ENCODE results near the gene CTSW. TPM values are rescaled to one million over a fixed set of nuclear protein-coding genes. Genes with fewer than 3 reads are reported as not detected.

The CTSW gene
- total and polyA plus RNA-seq, 10 donors: 5.6 to 38.2 (median 23.2) TPM

- intact Hi-C loops (cut with DNase I; ENCODE audit: low total_unique reads): no loop called here
- peak; percentile 97 for DNase-seq
- Histone ChIP-seq H3K4me1 (peaks cover 35 to 83% (median 66%) of the 10 kb centered on the region in 6 donors), H3K27ac (peak overlapping the region; percentile 93 to 99 (median 97)), H3K4me3 (peak overlapping the region; percentile 76 to 100 (median 99)), H3K27me3 (replicated peaks in 1 of 7) (no peaks in the 10 kb centered on the region), H3K36me3 (peaks cover 9 to 52% (median 46%) of the 10 kb centered on the region in 6 donors), H3K9me3 (no peaks in the 10 kb centered on the region)
- WGBS, 5 donors: 1 to 5% (median 1%) methylated on average over 20 to 57 of the region's 57 CpGs
- TF ChIP-seq POLR2AphosphoS5 (IDR thresholded peaks at IDR 0.05) (peak; percentile 81 to 95 (median 88)), CTCF (IDR thresholded peaks at IDR 0.05 in 8 of 11, conservative IDR thresholded peaks at IDR 0.05 in 3 of 11) (peak in 1 of 11 experiments; percentile 14), POLR2A (IDR thresholded peaks at IDR 0.05) (peak in 1 of 3 donors; percentile 19)
Observed at GRCh38 chr11:65856689-65857499, 22.7 kb upstream of the CTSW start.

- Histone ChIP-seq H3K36me3 (peaks cover 7 to 52% (median 46%) of the 10 kb centered on the region in 6 donors), H3K4me3 (peak overlapping the region; percentile 76 to 100 (median 99)), H3K27ac (peak overlapping the region; percentile 93 to 99 (median 97)), H3K9me3 (no peaks in the 10 kb centered on the region), H3K27me3 (replicated peaks in 1 of 7) (no peaks in the 10 kb centered on the region), H3K4me1 (peaks cover 40 to 83% (median 72%) of the 10 kb centered on the region in 6 donors)
- WGBS, 5 donors: 0 to 1% (median 0%) methylated on average over 6 to 49 of the region's 49 CpGs
- intact Hi-C loops (cut with DNase I; ENCODE audit: low total_unique reads): no loop called here
- TF ChIP-seq POLR2A (IDR thresholded peaks at IDR 0.05) (peak in 1 of 3 donors; percentile 4), CTCF (IDR thresholded peaks at IDR 0.05 in 8 of 11, conservative IDR thresholded peaks at IDR 0.05 in 3 of 11) (no peak)
- no peak for DNase-seq
Observed at GRCh38 chr11:65857500-65857852, 22.2 kb upstream of the CTSW start.

- intact Hi-C loops (cut with DNase I; ENCODE audit: low total_unique reads): no loop called here
- peak within 1 kb of the TSS; percentile 76 to 100 (median 99) for H3K4me3 ChIP-seq
- TF ChIP-seq POLR2A (IDR thresholded peaks at IDR 0.05) (peak; percentile 96 to 99 (median 98)), POLR2AphosphoS5 (IDR thresholded peaks at IDR 0.05) (peak; percentile 99 to 100 (median 100)), CTCF (IDR thresholded peaks at IDR 0.05 in 8 of 11, conservative IDR thresholded peaks at IDR 0.05 in 3 of 11) (peak in 3 of 11 experiments; percentile 29 to 55 (median 40))
- H3K27me3 ChIP-seq (replicated peaks in 1 of 7): no peaks in the 10 kb centered on the region
- H3K36me3 ChIP-seq: peaks cover 7 to 52% (median 46%) of the 10 kb centered on the region in 6 donors
- DNase-seq: peak; percentile 99
- WGBS, 5 donors: 0 to 1% (median 0%) methylated on average over 33 to 92 of the region's 92 CpGs
- H3K27ac ChIP-seq: peak within 1 kb of the TSS; percentile 93 to 99 (median 97)
- H3K4me1 ChIP-seq: peaks cover 40 to 83% (median 72%) of the 10 kb centered on the region in 6 donors
- no peaks in the 10 kb centered on the region for H3K9me3 ChIP-seq
Observed at GRCh38 chr11:65857853-65858680, 21.6 kb upstream of the CTSW start, which contains the start of gene CFL1. CFL1 (minus strand) TSS chr11:65858180; CDS start chr11:65858099, 81 bp downstream.

Measured in spleen (tissue), 11 donors.